ENCODE results near the gene B4GALT3. TPM values are rescaled to one million over a fixed set of nuclear protein-coding genes. Genes with fewer than 3 reads are reported as not detected.
A peak's percentile ranks its signal among the peaks of the same experiment; 100 is the strongest.

B4GALT3 gene
- total and polyA plus RNA-seq, 2 of the 8 experiments (the other 6 are each of a cell fraction or from before 2014, with no cell fraction given) = 42.3 to 43.0 TPM

- ChIA-PET POLR2A (ENCODE audit: partially characterized antibody) (interaction anchor here (0.7 to 13.6 kb wide), 11 partner anchors 8 to 199 kb away, joined by 3 to 130 read pairs (median 4); partner anchors contain the start of genes ADAMTS4, B4GALT3, DEDD and ITLN2), CTCF (ENCODE audit: partially characterized antibody) (interaction anchor here (1.2 to 6.8 kb wide), 4 partner anchors 11 to 20 kb away, joined by 4 to 32 read pairs (median 10); partner anchors contain the start of genes DEDD and PPOX)
- H3K36me3 ChIP-seq (ENCODE audit: control insufficient read depth in 2 of 4, insufficient read depth in 4 of 4, low read length in 3 of 4) = peaks cover 2 to 7% (median 4%) of the 10 kb centered on the region in 4 experiments; a peak in 5 of 8 replicates
- H3K14ac ChIP-seq (ENCODE audit: insufficient read length) = no peak overlapping the region
- TF ChIP-seq KDM1A (IDR thresholded peaks at IDR 0.05; ENCODE audit: borderline replicate concordance, low read length) = no peak
- TF ChIP-seq TBP (IDR thresholded peaks at IDR 0.05; ENCODE audit: low read depth, low read length) = no peak
- TF ChIP-seq CHD1 (IDR thresholded peaks at IDR 0.05; ENCODE audit: low read depth, low read length) = no peak
- DNase-seq (ENCODE audit: low read depth in 1 of 2, low spot score in 2 of 2) (no peak), FAIRE-seq (no peak)
- no peak overlapping the region for H2BK20ac ChIP-seq (ENCODE audit: low read length)
- H2AK5ac ChIP-seq (ENCODE audit: low read depth, low read length) = no peak overlapping the region
- H4K8ac ChIP-seq (ENCODE audit: extremely low read depth, insufficient read depth, low read length) = no peak overlapping the region
- H3K18ac ChIP-seq (ENCODE audit: extremely low read depth, low read length) = no peak overlapping the region
- H2BK5ac ChIP-seq (ENCODE audit: low read depth, low read length) = no peak overlapping the region; the same call in 1 of the 2 replicates
- no peak overlapping the region for H4K91ac ChIP-seq (replicated peaks; ENCODE audit: insufficient read length, low read length)
- peak overlapping the region; percentile 63; the same call in 1 of the 2 replicates for H3K27ac ChIP-seq (ENCODE audit: low read depth, low read length)
- H3K79me2 ChIP-seq (ENCODE audit: control insufficient read depth in 1 of 2, insufficient read depth in 2 of 2, low read length in 2 of 2) = no peaks in the 10 kb centered on the region
- H3K9me3 ChIP-seq (ENCODE audit: insufficient read depth in 2 of 2, low read depth in 1 of 2, low read length in 1 of 2) = no peaks in the 10 kb centered on the region
- H3K9ac ChIP-seq (replicated peaks in 1 of 4; ENCODE audit: extremely low read depth in 1 of 4, low read depth in 3 of 4, low read length in 3 of 4) = peak overlapping the region in 1 of 4 experiments; percentile 54; a peak in 2 of 7 replicates
- no peak overlapping the region for H4K5ac ChIP-seq (ENCODE audit: insufficient read length, low read depth, low read length)
- H3K4me3 ChIP-seq (ENCODE audit: extremely low read depth in 1 of 4, insufficient read depth in 2 of 4, low read depth in 3 of 4, low read length in 4 of 4) = peak overlapping the region in 3 of 4 experiments; percentile 26 to 94 (median 91); a peak in 6 of 8 replicates
- no peak overlapping the region for H3K23ac ChIP-seq (ENCODE audit: insufficient read length)
- peak overlapping the region; percentile 82 to 93 for H3K4me2 ChIP-seq (ENCODE audit: insufficient read depth in 1 of 2, low read depth in 2 of 2, low read length in 2 of 2)
- H3K56ac ChIP-seq (replicated peaks; ENCODE audit: insufficient read length, low read depth, low read length) = no peak overlapping the region
- WGBS, 2 experiments (ENCODE audit: extremely low coverage in 1 of 2, insufficient coverage in 1 of 2, insufficient read length in 1 of 2, insufficient replicate concordance in 2 of 2, low coverage in 1 of 2, low lambda C conversion rate in 2 of 2, missing lambda C conversion rate in 1 of 2) = 31% methylated on average over 9 of the region's 9 CpGs; no CpG with 5 or more reads in 1 of the 2 experiments
- no peak overlapping the region for H3K4ac ChIP-seq (replicated peaks; ENCODE audit: insufficient read length, low read depth, low read length)
- no peaks in the 10 kb centered on the region for H3K79me1 ChIP-seq (ENCODE audit: low read depth, low read length)
- H2AFZ ChIP-seq (ENCODE audit: low read length) = no peak overlapping the region
- no peak overlapping the region for H2BK15ac ChIP-seq (ENCODE audit: low read length)
- H3K23me2 ChIP-seq (ENCODE audit: low read depth, low read length) = peaks cover 6% of the 10 kb centered on the region; the same call in 1 of the 2 replicates
- H3K4me1 ChIP-seq (replicated peaks in 1 of 4; ENCODE audit: control insufficient read depth in 3 of 4, insufficient read depth in 4 of 4, low read length in 3 of 4) = 0 out of 7 replicates have a peak, but pooled peaks cover 0 to under 1% (median 0%) of the 10 kb centered on the region in 4 experiments
- no peak overlapping the region for H2BK120ac ChIP-seq (replicated peaks; ENCODE audit: low read depth, low read length)
- H3K27me3 ChIP-seq (replicated peaks in 1 of 4; ENCODE audit: control insufficient read depth in 3 of 4, extremely low read depth in 1 of 4, insufficient read depth in 3 of 4, low read length in 3 of 4) = no peaks in the 10 kb centered on the region
- H4K20me1 ChIP-seq (replicated peaks in 1 of 2; ENCODE audit: control insufficient read depth in 1 of 2, insufficient read depth in 2 of 2, low read length in 2 of 2) = no peaks in the 10 kb centered on the region
- no peak overlapping the region; the same call in 1 of the 2 replicates for H2BK12ac ChIP-seq (ENCODE audit: low read depth, low read length)
Observed at GRCh38 chr1:161153176-161153575, 24.1 kb downstream of the B4GALT3 start.

Data from H1 (cell line).